Measurements from ENCODE around the gene NTM.
"Not testable (repeated sequence)": the region's sequence is repeated elsewhere in the genome, so short reads cannot be mapped to it uniquely, and the experiment has no call there.

NTM gene

GRCh38 chr11:131910523-131911387 is 540.3 kb downstream of the NTM start:
- no peak for DNase-seq

GRCh38 chr11:131911388-131912032 is 541.1 kb downstream of the NTM start:
- DNase-seq, result not testable (repeated sequence)

DNA sequence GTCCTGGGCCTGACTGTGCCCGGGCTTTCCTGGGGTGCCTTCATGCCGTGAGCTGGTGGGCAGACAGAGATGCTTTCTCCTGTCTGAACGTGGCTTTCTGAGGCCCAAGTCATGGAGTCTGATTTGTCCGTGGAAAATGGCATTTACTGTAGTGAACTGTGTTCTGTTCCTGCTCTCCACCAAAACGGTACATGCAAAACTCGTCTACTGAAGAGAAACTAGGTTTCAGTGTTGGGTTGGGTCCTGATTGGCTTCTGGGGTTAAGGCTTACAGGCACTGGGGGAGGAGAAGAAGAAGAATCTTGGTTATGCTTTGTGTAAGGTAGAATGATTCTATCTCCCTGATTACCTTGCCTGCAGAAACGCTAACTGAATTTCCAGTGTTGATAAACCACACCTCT is 541.7 kb downstream of the NTM start:
- DNase-seq, result no peak

GRCh38 chr11:131913267-131913666 is 542.9 kb downstream of the NTM start:
- no peak for DNase-seq

GRCh38 chr11:131914361-131914774 is 544.0 kb downstream of the NTM start:
- DNase-seq, result no peak

DNA sequence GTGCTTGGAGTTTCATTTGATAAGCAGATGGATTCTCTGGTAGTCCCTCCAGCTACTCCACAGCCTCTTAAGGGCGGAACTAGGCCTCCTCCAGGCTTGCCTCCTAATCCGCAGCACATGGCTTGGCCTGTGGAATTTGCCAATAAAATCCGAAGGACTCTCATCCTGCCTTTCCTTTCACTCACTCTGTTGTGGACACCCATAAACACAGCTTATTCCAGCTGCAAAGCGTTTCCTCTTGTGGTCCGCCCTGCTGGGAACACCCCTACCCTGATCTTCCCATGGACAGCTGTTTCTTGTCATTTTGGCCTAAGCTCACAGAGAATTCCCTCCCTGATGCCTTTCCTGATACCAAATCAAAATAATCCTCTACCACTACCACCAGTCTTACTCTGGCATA is 546.2 kb downstream of the NTM start:
- DNase-seq, result no peak

DNA sequence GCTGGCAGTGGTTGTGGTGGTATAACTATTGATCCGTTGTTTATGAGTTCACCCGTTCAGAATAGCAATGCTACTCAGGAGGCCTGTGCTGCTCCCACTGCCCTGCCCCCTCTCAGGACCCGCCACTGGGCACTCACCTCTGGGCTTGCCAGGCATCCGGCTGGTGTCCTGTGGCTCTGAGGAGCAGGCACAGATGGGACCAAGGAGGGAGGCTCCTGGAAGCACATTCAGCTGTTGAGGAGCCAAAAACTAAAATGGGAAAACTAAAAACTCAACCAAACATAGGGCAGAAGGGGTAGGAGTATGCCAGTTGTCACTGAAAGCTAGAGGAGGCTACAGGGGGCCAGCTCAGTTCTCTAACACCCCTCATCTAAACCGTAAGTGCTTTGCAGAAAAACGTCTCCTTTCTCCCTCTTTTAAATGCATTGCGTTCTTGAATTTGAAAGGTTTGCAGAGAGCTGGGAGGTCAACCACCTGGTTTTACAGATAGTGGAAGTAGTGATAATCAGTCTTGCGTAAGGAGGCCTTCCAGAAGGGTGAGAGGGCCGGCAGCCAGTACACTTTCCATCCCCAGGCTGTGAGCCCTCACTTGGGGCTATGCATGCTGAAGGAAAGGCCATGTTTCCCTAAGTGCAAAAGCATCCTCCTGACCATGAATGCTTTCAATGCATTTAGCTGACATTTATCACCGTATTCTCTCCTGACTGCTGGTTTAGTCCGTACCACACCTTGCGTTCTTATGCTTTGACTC is 547.4 kb downstream of the NTM start:
- DNase-seq, result no peak

- no peak for DNase-seq
Measured at GRCh38 chr11:131918663-131919062, 548.2 kb downstream of the NTM start.

- no peak for DNase-seq
Measured at GRCh38 chr11:131922220-131922619, 551.8 kb downstream of the NTM start.

- DNase-seq, result no peak
Measured at GRCh38 chr11:131923309-131923708, 552.9 kb downstream of the NTM start.

- no peak for DNase-seq
Measured at GRCh38 chr11:131924001-131924400, 553.6 kb downstream of the NTM start.

GRCh38 chr11:131924457-131925201 is 554.2 kb downstream of the NTM start:
- no peak for DNase-seq

- DNase-seq, result no peak
Measured at GRCh38 chr11:131925829-131926228, 555.4 kb downstream of the NTM start.

- DNase-seq, result no peak
Measured at GRCh38 chr11:131928992-131929391, 558.6 kb downstream of the NTM start.

GRCh38 chr11:131932584-131933325 is 562.3 kb downstream of the NTM start:
- no peak for DNase-seq

- no peak for DNase-seq
Measured at GRCh38 chr11:131934006-131934405, 563.6 kb downstream of the NTM start.

- DNase-seq, result no peak
Measured at GRCh38 chr11:131938351-131938751, 567.9 kb downstream of the NTM start.

- no peak for DNase-seq
Measured at GRCh38 chr11:131940126-131940525, 569.7 kb downstream of the NTM start.

DNA sequence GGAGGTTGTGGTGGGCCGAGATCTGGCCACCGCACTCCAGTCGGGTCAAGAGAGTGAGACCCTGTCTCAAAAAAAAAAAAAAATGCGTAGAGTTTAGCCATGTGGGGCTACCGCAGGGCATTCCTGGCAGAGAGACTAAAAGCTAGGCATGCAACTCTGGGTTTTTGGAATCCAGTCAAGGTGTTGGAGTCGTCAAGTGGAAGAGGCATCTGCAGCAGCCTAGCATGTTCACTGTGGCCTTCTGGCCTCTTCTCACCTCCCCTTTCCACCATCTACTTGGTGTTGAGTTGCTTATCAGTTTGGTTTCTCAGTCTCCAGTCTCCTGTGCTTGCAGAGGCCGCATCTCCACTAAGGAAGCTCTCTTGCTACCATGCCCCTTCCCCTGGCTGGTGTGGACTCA is 572.5 kb downstream of the NTM start:
- DNase-seq, result no peak

GRCh38 chr11:131943295-131943694 is 572.9 kb downstream of the NTM start:
- no peak for DNase-seq

GRCh38 chr11:131944736-131945135 is 574.3 kb downstream of the NTM start:
- no peak for DNase-seq

GRCh38 chr11:131945706-131946105 is 575.3 kb downstream of the NTM start:
- no peak for DNase-seq

Measured in activated effector memory CD4-positive, alpha-beta T cell treated with anti-CD3 and anti-CD28 coated beads, Interleukin-2, amount 50 U/mL, for 16 hours (primary cell).